ENCODE data around the gene TVP23C. TPM values are rescaled to one million over a fixed set of nuclear protein-coding genes. Genes with fewer than 3 reads are reported as not detected.

Gene TVP23C
- total and polyA plus RNA-seq, 2 donors (not counting 3 experiments of a cell fraction or from before 2014, with no cell fraction given): 6.4 to 36.3 TPM

DNA sequence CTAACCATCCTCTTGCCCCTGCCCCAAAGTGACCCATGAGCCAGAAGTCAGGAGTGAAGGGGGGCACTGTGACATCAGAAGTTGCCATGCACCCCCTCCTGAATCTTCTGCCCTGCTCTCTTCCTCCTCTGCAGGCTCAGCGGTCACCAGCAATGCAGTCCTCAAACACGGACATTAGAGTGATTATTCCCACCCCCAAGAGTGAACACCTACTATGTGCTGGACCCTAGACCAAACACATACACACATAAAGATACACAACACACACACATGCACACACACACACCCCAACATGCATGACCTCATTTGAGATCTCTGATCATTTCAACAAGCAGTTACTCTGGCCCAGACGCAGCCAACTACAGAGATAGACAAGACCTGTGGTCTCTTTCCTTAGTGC is 95.7 kb downstream of the TVP23C start, which contains the start of gene CDRT4:
Gene CDRT4, minus strand, starts transcription at position 30 of the 400 bp plus-strand sequence. CDS start 27,383 bp downstream, outside the sequence.
- Histone ChIP-seq H3K27me3 (ENCODE audit: control insufficient read depth in 2 of 2, insufficient read depth in 2 of 2, low read length in 2 of 2) (no peaks in the 10 kb centered on the region), H3K4me1 (ENCODE audit: control insufficient read depth, extremely low read depth, insufficient read depth, low read length) (peaks cover 13% of the 10 kb centered on the region), H3K79me2 (ENCODE audit: control insufficient read depth, insufficient read depth, low read length) (no peaks in the 10 kb centered on the region), H3K9me3 (replicated peaks; ENCODE audit: control insufficient read depth, insufficient read depth, low read length) (no peaks in the 10 kb centered on the region), H3K4me3 (replicated peaks in 1 of 3; ENCODE audit: insufficient read depth in 1 of 3, low read depth in 1 of 3, low read length in 3 of 3) (no peak within 1 kb of the TSS), H3K27ac (ENCODE audit: insufficient read depth, low read depth, low read length) (no peak within 1 kb of the TSS), H3K9ac (replicated peaks; ENCODE audit: extremely low read depth, insufficient read depth, low read length) (no peak within 1 kb of the TSS), H3K36me3 (ENCODE audit: control insufficient read depth in 2 of 2, extremely low read depth in 1 of 2, insufficient read depth in 2 of 2, low read length in 2 of 2) (no peaks in the 10 kb centered on the region), H4K20me1 (replicated peaks; ENCODE audit: control insufficient read depth, extremely low read depth, insufficient read depth, low read length) (no peaks in the 10 kb centered on the region), H2AFZ (ENCODE audit: low read depth, low read length) (no peak within 1 kb of the TSS), H3K4me2 (ENCODE audit: insufficient read depth, low read length) (no peak within 1 kb of the TSS), H3K9me1 (replicated peaks; ENCODE audit: control insufficient read depth, extremely low read depth, insufficient read depth, low read length) (no peaks in the 10 kb centered on the region)
- intact Hi-C loops (cut with micrococcal nuclease): no loop called here
- TF ChIP-seq MYC (IDR thresholded peaks at IDR 0.05; ENCODE audit: low read depth, low read length) (no peak), GATA2 (IDR thresholded peaks at IDR 0.05; ENCODE audit: insufficient read depth, insufficient read length, low read depth, low read length) (no peak), EZH2 (IDR thresholded peaks at IDR 0.05; ENCODE audit: borderline replicate concordance, low read depth, low read length, severe bottlenecking) (no peak), FOS (IDR thresholded peaks at IDR 0.05; ENCODE audit: borderline replicate concordance, insufficient read depth, low read length) (no peak), POLR2AphosphoS5 (IDR thresholded peaks at IDR 0.05; ENCODE audit: insufficient read depth, low read depth, low read length) (no peak), JUN (IDR thresholded peaks at IDR 0.05; ENCODE audit: borderline replicate concordance, insufficient read depth, insufficient read length, low read depth) (no peak), POLR2A (IDR thresholded peaks at IDR 0.05; ENCODE audit: low read depth, low read length) (no peak)
- TF ChIP-seq, protein P1, sequence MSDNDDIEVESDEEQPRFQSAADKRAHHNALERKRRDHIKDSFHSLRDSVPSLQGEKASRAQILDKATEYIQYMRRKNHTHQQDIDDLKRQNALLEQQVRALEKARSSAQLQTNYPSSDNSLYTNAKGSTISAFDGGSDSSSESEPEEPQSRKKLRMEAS (IDR thresholded peaks at IDR 0.05; ENCODE audit: insufficient read depth, insufficient read length): no peak
- TF ChIP-seq, protein P2, sequence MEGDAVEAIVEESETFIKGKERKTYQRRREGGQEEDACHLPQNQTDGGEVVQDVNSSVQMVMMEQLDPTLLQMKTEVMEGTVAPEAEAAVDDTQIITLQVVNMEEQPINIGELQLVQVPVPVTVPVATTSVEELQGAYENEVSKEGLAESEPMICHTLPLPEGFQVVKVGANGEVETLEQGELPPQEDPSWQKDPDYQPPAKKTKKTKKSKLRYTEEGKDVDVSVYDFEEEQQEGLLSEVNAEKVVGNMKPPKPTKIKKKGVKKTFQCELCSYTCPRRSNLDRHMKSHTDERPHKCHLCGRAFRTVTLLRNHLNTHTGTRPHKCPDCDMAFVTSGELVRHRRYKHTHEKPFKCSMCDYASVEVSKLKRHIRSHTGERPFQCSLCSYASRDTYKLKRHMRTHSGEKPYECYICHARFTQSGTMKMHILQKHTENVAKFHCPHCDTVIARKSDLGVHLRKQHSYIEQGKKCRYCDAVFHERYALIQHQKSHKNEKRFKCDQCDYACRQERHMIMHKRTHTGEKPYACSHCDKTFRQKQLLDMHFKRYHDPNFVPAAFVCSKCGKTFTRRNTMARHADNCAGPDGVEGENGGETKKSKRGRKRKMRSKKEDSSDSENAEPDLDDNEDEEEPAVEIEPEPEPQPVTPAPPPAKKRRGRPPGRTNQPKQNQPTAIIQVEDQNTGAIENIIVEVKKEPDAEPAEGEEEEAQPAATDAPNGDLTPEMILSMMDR (IDR thresholded peaks at IDR 0.05; ENCODE audit: extremely low read depth in 1 of 2, insufficient read depth in 1 of 2, low read depth in 1 of 2, low read length in 2 of 2): no peak
- DNase-seq (ENCODE audit: low read depth, low spot score): no peak
- no TSS peak for BruUV-seq (replicated peaks)
- CTCF ChIA-PET: interaction anchor here (1.1 to 2.4 kb wide), 2 partner anchors 12 to 35 kb away, joined by 3 to 11 read pairs; no protein-coding TSS in a partner anchor
- dilution Hi-C loops (cut with MboI; ENCODE audit: extremely low pct_ligation_motif_present, low sequenced_read_pairs): no loop called here
- no peak for FAIRE-seq
- POLR2A ChIA-PET: no interaction called here

All from endothelial cell of umbilical vein (primary cell).